Left lung (tissue), 10 donors: ENCODE measurements around the gene ADCK2. TPM values are rescaled to one million over a fixed set of nuclear protein-coding genes. Genes with fewer than 3 reads are reported as not detected.
"Not testable (repeated sequence)": the region's sequence is repeated elsewhere in the genome, so short reads cannot be mapped to it uniquely, and the experiment has no call there.

ENCODE experiments used
- ATAC-seq: fragments of 200-7000 bp; cut with Tn5 transposase; one replicate; pipeline ENCODE4 v1.9.1; 2020; ENCODE audit warnings: moderate library complexity
- DNase-seq, 4 donors: peaks; one replicate each; pipeline ENCODE4 v3.0.0-alpha.2; 2013 to 2020
- H3K27ac ChIP-seq, 2 donors: fragments of 200-600 bp; sonication (generic) in 1 of 2; one replicate each; pipeline versions ENCODE4 v1.5.0 to v1.8.0; 2020 to 2021
- H3K27me3 ChIP-seq, 2 donors: fragments of 200-600 bp; sonication (generic) in 1 of 2; one replicate each; pipeline versions ENCODE4 v1.5.0 to v1.8.0; 2020 to 2021
- H3K36me3 ChIP-seq, 2 donors: fragments of 200-600 bp; sonication (generic) in 1 of 2; one replicate each; pipeline versions ENCODE4 v1.5.0 to v1.8.0; 2020 to 2021
- H3K4me1 ChIP-seq, 2 donors: fragments of 200-600 bp; one replicate each; pipeline ENCODE4 v1.8.0; 2021
- H3K4me3 ChIP-seq, 2 donors: fragments of 200-600 bp; sonication (generic) in 1 of 2; one replicate each; pipeline versions ENCODE4 v1.5.0 to v1.8.0; 2020 to 2021; ENCODE audit warnings: mild to moderate bottlenecking in 1 of 2
- H3K9me3 ChIP-seq, 2 donors: fragments of 200-600 bp; sonication (generic) in 1 of 2; one replicate each; pipeline versions ENCODE4 v1.5.0 to v1.8.0; 2020 to 2021
- intact Hi-C, 2 donors: fragments of 100-400 bp; cut with DNase I; formaldehyde crosslinking; loops; one replicate each; pipeline versions ENCODE4 v1.11.2 to v1.14.2; 2022
- polyA plus RNA-seq, 6 donors: library from polyadenylated mRNA; unstranded; fragments of 120-200 nt; gene quantifications; one replicate each; pipeline ENCODE4 v1.2.1, GENCODE V29; 2013; ENCODE audit not compliant: insufficient read length in 6 of 6
- total RNA-seq, 2 donors: library from RNA; stranded (reverse); fragmentation: NEBNext Ultra II Directional; extraction: Animal tissue kit (Norgen Biotek cat#: 25700); gene quantifications; one replicate each; pipeline ENCODE4 v1.2.1, GENCODE V29; 2021
- TF ChIP-seq, protein P1 (sequence below), 2 donors: fragments of 200-600 bp; sonication (generic) in 1 of 2; IDR thresholded peaks; one replicate each; pipeline versions ENCODE4 v1.5.0 to v1.8.0; 2021; ENCODE audit warnings: antibody characterized with exemption in 2 of 2
- donor health status: DM: no; HTN: yes; CAD: no.
- donor health status: DM: no; HTN: no; CAD: no.

The ADCK2 gene
- total and polyA plus RNA-seq, 8 donors = 14.5 to 22.0 (median 17.7) TPM

DNA sequence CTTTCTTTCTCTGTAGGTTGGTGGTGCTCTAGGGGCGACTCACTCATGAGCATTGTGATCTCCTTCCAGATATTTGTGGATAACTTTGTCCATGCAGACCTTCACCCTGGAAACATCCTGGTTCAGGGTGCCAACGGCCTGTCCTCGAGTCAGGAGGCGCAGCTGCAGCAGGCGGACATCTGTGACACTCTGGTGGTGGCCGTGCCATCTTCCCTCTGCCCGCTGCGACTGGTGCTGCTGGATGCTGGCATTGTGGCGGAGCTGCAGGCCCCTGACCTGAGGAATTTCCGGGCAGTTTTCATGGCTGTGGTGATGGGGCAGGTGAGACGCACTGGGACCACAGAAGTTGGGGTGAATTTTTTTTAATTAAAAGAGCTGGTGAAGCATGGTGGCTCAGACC, 14.2 kb downstream of the ADCK2 start:
- H3K27me3 ChIP-seq = no peaks in the 10 kb centered on the region
- DNase-seq = no peak
- intact Hi-C loops = no loop called here
- no peak overlapping the region for H3K27ac ChIP-seq
- TF ChIP-seq, protein P1, sequence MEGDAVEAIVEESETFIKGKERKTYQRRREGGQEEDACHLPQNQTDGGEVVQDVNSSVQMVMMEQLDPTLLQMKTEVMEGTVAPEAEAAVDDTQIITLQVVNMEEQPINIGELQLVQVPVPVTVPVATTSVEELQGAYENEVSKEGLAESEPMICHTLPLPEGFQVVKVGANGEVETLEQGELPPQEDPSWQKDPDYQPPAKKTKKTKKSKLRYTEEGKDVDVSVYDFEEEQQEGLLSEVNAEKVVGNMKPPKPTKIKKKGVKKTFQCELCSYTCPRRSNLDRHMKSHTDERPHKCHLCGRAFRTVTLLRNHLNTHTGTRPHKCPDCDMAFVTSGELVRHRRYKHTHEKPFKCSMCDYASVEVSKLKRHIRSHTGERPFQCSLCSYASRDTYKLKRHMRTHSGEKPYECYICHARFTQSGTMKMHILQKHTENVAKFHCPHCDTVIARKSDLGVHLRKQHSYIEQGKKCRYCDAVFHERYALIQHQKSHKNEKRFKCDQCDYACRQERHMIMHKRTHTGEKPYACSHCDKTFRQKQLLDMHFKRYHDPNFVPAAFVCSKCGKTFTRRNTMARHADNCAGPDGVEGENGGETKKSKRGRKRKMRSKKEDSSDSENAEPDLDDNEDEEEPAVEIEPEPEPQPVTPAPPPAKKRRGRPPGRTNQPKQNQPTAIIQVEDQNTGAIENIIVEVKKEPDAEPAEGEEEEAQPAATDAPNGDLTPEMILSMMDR (IDR thresholded peaks at IDR 0.05) = no peak
- H3K36me3 ChIP-seq = peaks cover 0 to 54% of the 10 kb centered on the region in 2 donors
- no peak overlapping the region for H3K4me3 ChIP-seq
- H3K9me3 ChIP-seq = no peaks in the 10 kb centered on the region
- ATAC-seq = no peak
- no peaks in the 10 kb centered on the region for H3K4me1 ChIP-seq

GRCh38 chr7:140688341-140688740, 15.6 kb downstream of the ADCK2 start:
- ATAC-seq (no peak), DNase-seq (no peak)
- intact Hi-C loops = no loop called here
- Histone ChIP-seq H3K27ac (no peak overlapping the region), H3K27me3 (no peaks in the 10 kb centered on the region), H3K36me3 (peaks cover 0 to 50% of the 10 kb centered on the region in 2 donors), H3K9me3 (no peaks in the 10 kb centered on the region), H3K4me1 (no peaks in the 10 kb centered on the region), H3K4me3 (no peak overlapping the region)
- TF ChIP-seq, protein P1 (IDR thresholded peaks at IDR 0.05) = no peak

GRCh38 chr7:140689199-140690152, 16.7 kb downstream of the ADCK2 start:
- H3K36me3 ChIP-seq = peaks cover 0 to 45% of the 10 kb centered on the region in 2 donors
- intact Hi-C loops = no loop called here

DNA sequence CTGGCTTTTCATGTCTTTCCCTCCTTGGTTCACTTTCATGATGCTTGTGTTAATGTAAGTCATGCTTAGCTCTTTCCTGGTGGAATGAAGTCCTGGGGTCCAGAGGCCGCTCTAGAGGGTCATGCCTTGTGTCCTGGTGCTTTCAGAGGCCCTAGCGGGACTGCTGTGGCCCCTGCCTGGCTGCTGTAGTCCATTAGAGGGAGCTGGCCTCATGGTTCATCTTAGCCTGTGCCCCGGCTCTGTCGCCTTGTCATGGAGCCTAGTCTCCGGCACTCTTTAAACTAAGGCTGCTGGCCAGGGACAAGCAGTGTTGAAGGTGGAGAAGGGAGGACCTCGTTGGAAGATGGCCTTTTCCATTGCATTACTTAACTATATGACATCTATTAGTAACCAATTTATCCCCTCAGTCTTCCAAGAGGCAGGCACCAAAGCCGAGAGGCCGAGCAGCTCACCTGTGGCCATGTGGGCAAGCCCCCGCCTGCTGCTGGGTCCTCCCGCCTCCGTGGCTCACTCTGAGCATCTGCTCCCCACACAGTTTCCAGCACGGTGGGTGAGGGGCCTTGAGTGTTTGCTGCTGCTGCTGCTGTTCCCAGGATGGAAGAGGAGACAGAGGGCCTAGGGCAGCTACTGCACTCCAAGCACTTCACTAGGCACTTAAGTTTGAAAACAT, 18.8 kb downstream of the ADCK2 start:
- ATAC-seq (no peak), DNase-seq (no peak)
- H3K36me3 ChIP-seq = peaks cover 0 to 30% of the 10 kb centered on the region in 2 donors
- TF ChIP-seq, protein P1 (IDR thresholded peaks at IDR 0.05) = no peak
- H3K4me1 ChIP-seq = peaks cover 6 to 7% of the 10 kb centered on the region in 2 donors
- H3K27ac ChIP-seq = no peak overlapping the region
- no peaks in the 10 kb centered on the region for H3K9me3 ChIP-seq
- H3K4me3 ChIP-seq = no peak overlapping the region
- no peaks in the 10 kb centered on the region for H3K27me3 ChIP-seq
- intact Hi-C loops = no loop called here

More at GRCh38 chr7:140689199-140690152, 16.7 kb downstream of the ADCK2 start:
- no peak for ATAC-seq
- TF ChIP-seq, protein P1 (IDR thresholded peaks at IDR 0.05) = no peak
- DNase-seq = no peak
- Histone ChIP-seq H3K27ac (no peak overlapping the region), H3K4me3 (no peak overlapping the region), H3K4me1 (no peaks in the 10 kb centered on the region), H3K9me3 (no peaks in the 10 kb centered on the region), H3K27me3 (no peaks in the 10 kb centered on the region)

GRCh38 chr7:140693849-140694248, 21.1 kb downstream of the ADCK2 start:
- peaks cover 13 to 23% of the 10 kb centered on the region in 2 donors for H3K4me1 ChIP-seq
- intact Hi-C loops, ATAC-seq: not testable (repeated sequence)

More at GRCh38 chr7:140693849-140694248, 21.1 kb downstream of the ADCK2 start:
- peaks cover 0 to 13% of the 10 kb centered on the region in 2 donors for H3K36me3 ChIP-seq
- not testable (repeated sequence) for H3K27me3 ChIP-seq, H3K9me3 ChIP-seq, H3K4me3 ChIP-seq, DNase-seq, H3K27ac ChIP-seq
